ENCODE results near the gene RAB4A. TPM values are rescaled to one million over a fixed set of nuclear protein-coding genes. Genes with fewer than 3 reads are reported as not detected.
A peak's percentile ranks its signal among the peaks of the same experiment; 100 is the strongest.

Gene RAB4A
- total and polyA plus RNA-seq, 9 of the 15 experiments (the other 6 are each of a cell fraction or from before 2014, with no cell fraction given) = 8.3 to 61.0 (median 26.7) TPM

DNA sequence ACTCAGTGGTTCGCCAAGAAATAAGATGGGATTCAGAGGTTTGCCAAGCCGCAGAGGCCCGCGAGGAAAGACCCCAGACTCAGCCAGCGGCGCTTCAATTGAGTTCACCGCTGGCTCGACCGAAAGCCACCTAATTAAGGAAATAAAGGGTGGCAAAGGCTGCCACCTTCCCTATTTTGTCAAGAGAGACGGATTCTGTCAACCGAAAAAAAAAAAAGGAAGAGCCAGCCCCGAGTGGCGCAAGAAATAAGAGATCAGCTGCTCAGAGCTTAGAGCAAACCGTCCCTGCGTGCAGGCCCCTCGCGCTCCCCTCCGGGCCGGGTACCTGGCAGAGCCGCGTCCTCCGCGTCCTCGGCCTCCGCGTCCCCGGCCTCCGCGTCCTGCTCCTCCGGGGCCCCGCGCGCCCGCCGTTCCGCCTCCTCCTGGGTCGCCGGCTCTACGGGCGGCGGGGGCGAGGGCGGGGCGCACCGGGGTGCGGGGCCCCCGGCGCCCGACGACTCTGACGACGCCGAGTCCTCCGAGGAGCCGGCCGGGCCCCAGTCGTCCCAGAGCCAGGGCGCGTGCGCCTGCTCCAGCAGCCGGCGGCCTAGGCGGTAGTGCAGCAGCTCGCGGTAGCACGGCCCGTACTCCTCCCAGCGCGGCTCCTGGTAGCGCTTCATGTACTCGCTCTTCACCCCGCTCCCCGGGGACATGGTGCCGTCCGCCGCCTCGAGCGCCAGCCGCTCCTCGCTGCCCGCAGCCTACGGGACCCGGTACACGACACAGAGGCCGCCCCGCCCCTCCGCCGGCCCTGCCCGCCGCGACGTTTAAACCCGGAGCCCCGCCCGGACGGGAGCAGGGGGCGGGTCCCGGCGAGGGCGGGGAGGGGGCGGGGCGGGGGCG is 71.1 kb downstream of the RAB4A start (continued):
- TF ChIP-seq, protein P1, sequence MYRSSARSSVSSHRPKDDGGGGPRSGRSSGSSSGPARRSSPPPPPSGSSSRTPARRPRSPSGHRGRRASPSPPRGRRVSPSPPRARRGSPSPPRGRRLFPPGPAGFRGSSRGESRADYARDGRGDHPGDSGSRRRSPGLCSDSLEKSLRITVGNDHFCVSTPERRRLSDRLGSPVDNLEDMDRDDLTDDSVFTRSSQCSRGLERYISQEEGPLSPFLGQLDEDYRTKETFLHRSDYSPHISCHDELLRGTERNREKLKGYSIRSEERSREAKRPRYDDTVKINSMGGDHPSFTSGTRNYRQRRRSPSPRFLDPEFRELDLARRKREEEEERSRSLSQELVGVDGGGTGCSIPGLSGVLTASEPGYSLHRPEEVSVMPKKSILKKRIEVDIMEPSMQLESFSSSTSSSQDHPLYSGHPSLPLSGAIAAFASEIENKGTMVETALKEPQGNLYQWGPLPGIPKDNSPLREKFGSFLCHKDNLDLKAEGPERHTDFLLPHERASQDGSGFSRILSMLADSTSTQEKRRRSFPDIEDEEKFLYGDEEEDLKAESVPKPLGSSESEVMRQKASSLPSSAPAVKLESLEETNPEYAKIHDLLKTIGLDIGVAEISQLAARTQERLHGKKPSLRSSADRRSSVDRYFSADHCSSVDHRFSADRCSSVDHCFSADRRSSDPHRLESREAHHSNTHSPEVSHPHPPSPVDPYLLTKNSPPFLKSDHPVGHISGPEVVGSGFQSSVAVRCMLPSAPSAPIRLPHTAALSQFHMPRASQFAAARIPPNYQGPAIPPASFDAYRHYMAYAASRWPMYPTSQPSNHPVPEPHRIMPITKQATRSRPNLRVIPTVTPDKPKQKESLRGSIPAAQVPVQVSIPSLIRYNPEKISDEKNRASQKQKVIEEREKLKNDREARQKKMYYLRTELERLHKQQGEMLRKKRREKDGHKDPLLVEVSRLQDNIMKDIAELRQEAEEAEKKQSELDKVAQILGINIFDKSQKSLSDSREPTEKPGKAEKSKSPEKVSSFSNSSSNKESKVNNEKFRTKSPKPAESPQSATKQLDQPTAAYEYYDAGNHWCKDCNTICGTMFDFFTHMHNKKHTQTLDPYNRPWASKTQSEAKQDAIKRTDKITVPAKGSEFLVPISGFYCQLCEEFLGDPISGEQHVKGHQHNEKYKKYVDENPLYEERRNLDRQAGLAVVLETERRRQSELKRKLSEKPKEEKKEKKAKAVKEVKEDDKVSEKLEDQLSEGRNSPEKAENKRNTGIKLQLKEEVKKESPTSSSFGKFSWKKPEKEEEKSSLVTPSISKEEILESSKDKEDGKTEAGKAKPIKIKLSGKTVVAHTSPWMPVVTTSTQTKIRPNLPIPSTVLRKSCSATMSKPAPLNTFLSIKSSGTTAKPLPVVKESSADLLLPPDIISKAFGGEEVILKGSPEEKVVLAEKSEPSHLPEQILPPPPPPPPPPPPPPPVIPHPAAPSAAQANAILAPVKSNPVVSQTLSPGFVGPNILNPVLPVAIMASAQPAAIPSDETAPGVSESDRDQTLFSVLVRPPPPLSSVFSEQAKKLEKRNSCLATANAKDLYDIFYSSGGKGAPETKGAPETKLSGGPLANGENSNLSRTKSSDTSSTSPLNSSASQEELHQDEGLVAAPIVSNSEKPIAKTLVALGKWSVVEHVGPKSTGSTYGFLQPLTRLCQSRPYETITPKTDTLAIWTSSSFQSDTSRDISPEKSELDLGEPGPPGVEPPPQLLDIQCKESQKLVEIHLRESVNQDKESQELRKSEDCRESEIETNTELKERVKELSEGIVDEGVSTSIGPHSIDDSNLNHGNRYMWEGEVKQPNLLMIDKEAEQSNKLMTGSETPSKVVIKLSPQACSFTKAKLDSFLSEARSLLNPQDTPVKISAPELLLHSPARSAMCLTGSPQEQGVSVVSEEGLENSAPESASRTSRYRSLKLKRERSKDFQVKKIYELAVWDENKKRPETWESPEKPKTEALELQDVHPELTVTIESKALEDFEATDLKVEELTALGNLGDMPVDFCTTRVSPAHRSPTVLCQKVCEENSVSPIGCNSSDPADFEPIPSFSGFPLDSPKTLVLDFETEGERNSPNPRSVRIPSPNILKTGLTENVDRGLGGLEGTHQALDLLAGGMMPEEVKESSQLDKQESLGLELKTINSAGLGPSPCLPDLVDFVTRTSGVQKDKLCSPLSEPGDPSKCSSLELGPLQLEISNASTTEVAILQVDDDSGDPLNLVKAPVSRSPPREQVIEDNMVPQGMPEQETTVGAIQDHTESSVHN (IDR thresholded peaks at IDR 0.05; ENCODE audit: borderline replicate concordance in 1 of 2, low read depth in 1 of 2) = no peak
- TF ChIP-seq ZNF165 (CRISPR knock-in tag; IDR thresholded peaks at IDR 0.05; ENCODE audit: borderline replicate concordance) = no peak
- TF ChIP-seq, protein P2, sequence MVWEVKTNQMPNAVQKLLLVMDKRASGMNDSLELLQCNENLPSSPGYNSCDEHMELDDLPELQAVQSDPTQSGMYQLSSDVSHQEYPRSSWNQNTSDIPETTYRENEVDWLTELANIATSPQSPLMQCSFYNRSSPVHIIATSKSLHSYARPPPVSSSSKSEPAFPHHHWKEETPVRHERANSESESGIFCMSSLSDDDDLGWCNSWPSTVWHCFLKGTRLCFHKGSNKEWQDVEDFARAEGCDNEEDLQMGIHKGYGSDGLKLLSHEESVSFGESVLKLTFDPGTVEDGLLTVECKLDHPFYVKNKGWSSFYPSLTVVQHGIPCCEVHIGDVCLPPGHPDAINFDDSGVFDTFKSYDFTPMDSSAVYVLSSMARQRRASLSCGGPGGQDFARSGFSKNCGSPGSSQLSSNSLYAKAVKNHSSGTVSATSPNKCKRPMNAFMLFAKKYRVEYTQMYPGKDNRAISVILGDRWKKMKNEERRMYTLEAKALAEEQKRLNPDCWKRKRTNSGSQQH (CRISPR knock-in tag; IDR thresholded peaks at IDR 0.05) = peak; percentile 42; the same call in 1 of the 2 replicates
- no peak for TF ChIP-seq RFX7 (CRISPR knock-in tag; IDR thresholded peaks at IDR 0.05)
- peak; percentile 35; the same call in 1 of the 2 replicates for TF ChIP-seq NR2C2 (CRISPR knock-in tag; IDR thresholded peaks at IDR 0.05)
- no peak for TF ChIP-seq NR2C2 (tag; IDR thresholded peaks at IDR 0.05)
- TF ChIP-seq KLF6 (CRISPR knock-in tag; IDR thresholded peaks at IDR 0.05; ENCODE audit: borderline replicate concordance) = no peak
- TF ChIP-seq, protein P3, sequence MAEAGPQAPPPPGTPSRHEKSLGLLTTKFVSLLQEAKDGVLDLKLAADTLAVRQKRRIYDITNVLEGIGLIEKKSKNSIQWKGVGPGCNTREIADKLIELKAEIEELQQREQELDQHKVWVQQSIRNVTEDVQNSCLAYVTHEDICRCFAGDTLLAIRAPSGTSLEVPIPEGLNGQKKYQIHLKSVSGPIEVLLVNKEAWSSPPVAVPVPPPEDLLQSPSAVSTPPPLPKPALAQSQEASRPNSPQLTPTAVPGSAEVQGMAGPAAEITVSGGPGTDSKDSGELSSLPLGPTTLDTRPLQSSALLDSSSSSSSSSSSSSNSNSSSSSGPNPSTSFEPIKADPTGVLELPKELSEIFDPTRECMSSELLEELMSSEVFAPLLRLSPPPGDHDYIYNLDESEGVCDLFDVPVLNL (CRISPR knock-in tag; IDR thresholded peaks at IDR 0.05; ENCODE audit: low read depth) = peak; percentile 91
- TF ChIP-seq, protein P4, sequence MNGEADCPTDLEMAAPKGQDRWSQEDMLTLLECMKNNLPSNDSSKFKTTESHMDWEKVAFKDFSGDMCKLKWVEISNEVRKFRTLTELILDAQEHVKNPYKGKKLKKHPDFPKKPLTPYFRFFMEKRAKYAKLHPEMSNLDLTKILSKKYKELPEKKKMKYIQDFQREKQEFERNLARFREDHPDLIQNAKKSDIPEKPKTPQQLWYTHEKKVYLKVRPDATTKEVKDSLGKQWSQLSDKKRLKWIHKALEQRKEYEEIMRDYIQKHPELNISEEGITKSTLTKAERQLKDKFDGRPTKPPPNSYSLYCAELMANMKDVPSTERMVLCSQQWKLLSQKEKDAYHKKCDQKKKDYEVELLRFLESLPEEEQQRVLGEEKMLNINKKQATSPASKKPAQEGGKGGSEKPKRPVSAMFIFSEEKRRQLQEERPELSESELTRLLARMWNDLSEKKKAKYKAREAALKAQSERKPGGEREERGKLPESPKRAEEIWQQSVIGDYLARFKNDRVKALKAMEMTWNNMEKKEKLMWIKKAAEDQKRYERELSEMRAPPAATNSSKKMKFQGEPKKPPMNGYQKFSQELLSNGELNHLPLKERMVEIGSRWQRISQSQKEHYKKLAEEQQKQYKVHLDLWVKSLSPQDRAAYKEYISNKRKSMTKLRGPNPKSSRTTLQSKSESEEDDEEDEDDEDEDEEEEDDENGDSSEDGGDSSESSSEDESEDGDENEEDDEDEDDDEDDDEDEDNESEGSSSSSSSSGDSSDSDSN (IDR thresholded peaks at IDR 0.05; ENCODE audit: borderline replicate concordance in 1 of 2, low read depth in 2 of 2, low read length in 2 of 2) = peak in 1 of 2 experiments; percentile 74; a peak in 2 of 4 replicates
- TF ChIP-seq ZBTB1 (CRISPR knock-in tag; IDR thresholded peaks at IDR 0.05; ENCODE audit: borderline replicate concordance, low read depth) = no peak; the same call in 1 of the 2 replicates
- no peak for TF ChIP-seq SMARCB1 (IDR thresholded peaks at IDR 0.05; ENCODE audit: insufficient read length, low read depth)
- TF ChIP-seq ZNF586 (CRISPR knock-in tag; conservative IDR thresholded peaks at IDR 0.05) = no peak
